HG03439 (cell line): ENCODE data around the gene MACO1.
"Not testable (repeated sequence)": the region's sequence is repeated elsewhere in the genome, so short reads cannot be mapped to it uniquely, and the experiment has no call there.

Source experiments
- ATAC-seq: cut with Tn5 transposase; IDR thresholded peaks from one replicate; pipeline ENCODE4 v1.9.1; 2021; ENCODE audit warnings: mild to moderate bottlenecking, moderate library complexity; ENCODE audit not compliant: unreplicated experiment

MACO1 gene

GRCh38 chr1:25484533-25484932 lies 53.8 kb downstream of the MACO1 start:
- no peak for ATAC-seq

- ATAC-seq = no peak
Observed at GRCh38 chr1:25485536-25486411, 55.1 kb downstream of the MACO1 start.

- ATAC-seq = no peak
Observed at GRCh38 chr1:25486602-25487001, 55.9 kb downstream of the MACO1 start.

GRCh38 chr1:25487628-25488027 lies 56.9 kb downstream of the MACO1 start:
- ATAC-seq = no peak

GRCh38 chr1:25492323-25492722 lies 61.6 kb downstream of the MACO1 start:
- no peak for ATAC-seq

GRCh38 chr1:25494952-25495351 lies 64.3 kb downstream of the MACO1 start:
- ATAC-seq = no peak

- ATAC-seq = no peak
Observed at GRCh38 chr1:25500694-25501093, 70.0 kb downstream of the MACO1 start.

GRCh38 chr1:25501235-25502058 lies 70.8 kb downstream of the MACO1 start:
- ATAC-seq = no peak

- no peak for ATAC-seq
Observed at GRCh38 chr1:25502957-25503356, 72.3 kb downstream of the MACO1 start.

GRCh38 chr1:25503551-25504426 lies 73.1 kb downstream of the MACO1 start:
- no peak for ATAC-seq

- no peak for ATAC-seq
Observed at GRCh38 chr1:25504706-25505595, 74.3 kb downstream of the MACO1 start.

GRCh38 chr1:25505656-25506385 lies 75.1 kb downstream of the MACO1 start:
- no peak for ATAC-seq

GRCh38 chr1:25506566-25507463 lies 76.1 kb downstream of the MACO1 start:
- not testable (repeated sequence) for ATAC-seq

GRCh38 chr1:25513666-25514065 lies 83.0 kb downstream of the MACO1 start:
- ATAC-seq = no peak

- ATAC-seq = no peak
Observed at GRCh38 chr1:25515033-25515432, 84.3 kb downstream of the MACO1 start.

- ATAC-seq = no peak
Observed at GRCh38 chr1:25516686-25517085, 86.0 kb downstream of the MACO1 start.

- ATAC-seq = no peak
Observed at GRCh38 chr1:25517476-25518394, 87.0 kb downstream of the MACO1 start.
